Measurements from ENCODE around the gene ANKRD65.

GRCh38 chr1:1400576-1401456 is 20.3 kb downstream of the ANKRD65 start:
- no peak for TF ChIP-seq CTCF (optimal IDR thresholded peaks at IDR 0.05 in 1 of 3, IDR thresholded peaks at IDR 0.05 in 1 of 3, conservative IDR thresholded peaks at IDR 0.05 in 1 of 3; ENCODE audit: extremely low read depth in 1 of 3, insufficient read depth in 2 of 3, low read length in 3 of 3)
- no peak for TF ChIP-seq EZH2 (IDR thresholded peaks at IDR 0.05; ENCODE audit: low read length)
